HuH-7.5 (cell line): Measurements from ENCODE around the gene CEP72.

Experiments
- DNase-seq: peaks from one replicate; pipeline ENCODE4 v3.0.0; 2011; ENCODE audit warnings: low spot score

Gene CEP72

DNA sequence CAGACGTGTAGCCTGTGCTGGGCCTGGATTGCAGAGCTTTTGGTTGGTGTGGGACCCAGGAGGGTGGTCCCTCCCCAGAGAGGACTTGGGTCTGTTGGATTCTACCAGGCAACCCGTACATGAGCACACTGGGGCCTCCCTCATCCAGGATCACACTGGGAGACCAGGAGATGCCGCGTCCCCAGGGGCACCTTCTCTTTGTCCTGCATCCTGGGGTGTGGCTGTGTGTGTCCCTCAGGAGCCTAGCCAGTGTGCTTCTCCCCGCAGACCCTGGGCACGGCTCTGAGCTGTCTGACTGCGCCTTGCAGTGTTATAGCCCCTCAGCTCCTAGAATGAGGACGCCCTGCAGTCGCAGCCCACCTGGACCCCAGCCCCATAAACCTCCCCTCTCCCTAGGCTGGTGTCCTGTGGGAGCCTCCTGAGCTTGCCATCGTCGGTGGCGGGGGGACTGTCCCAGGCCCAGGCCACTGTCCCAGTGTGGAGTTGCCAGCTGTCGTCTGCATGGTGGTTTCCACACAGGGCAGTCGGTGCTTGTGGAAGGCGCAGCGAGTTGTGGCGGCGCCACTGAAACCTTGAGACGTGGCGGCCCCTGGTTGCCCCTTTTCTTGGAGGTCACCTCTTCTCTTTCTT, 27.6 kb downstream of the CEP72 start:
- no peak for DNase-seq

DNA sequence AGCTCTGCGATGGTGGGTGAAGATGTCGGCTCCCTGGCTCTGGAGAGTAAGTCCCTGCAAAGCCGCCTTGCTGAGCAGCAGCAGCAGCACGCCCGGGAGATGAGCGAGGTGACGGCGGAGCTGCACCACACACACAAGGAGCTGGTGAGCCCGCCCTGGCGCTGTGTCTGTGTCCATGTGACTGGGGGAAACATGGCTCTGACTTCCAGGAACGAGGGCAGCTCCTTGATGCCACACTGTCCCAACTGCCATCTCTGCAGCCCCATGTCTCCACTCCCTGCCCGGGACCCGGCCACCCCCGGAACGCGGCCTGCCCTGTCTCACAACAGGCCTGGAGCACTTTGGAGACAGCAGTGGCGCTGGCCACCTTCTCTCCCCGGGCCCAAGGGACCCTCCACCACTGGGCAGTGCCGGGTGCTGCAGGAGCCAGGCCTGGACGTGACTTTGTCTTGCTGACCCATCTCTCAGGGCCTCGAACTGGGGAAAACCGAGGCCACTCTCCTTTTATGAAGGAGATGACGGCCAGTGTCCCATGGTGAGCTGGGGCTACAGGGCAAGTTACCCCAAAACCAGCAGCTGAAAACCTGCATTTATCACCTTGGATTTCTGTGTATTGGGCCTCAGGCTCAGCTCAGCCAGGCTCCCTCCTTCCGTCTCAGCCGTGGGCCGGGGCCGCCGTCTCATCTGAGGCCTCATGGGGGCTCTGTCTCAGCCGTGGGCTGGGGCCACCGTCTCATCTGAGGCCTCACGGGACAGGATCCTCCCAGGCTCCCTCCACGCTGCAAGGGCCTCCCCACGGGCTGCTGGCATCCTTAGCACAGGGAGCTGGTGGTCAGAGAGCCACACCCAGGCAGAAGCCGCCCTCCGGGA, 28.6 kb downstream of the CEP72 start:
- DNase-seq, result no peak

DNA sequence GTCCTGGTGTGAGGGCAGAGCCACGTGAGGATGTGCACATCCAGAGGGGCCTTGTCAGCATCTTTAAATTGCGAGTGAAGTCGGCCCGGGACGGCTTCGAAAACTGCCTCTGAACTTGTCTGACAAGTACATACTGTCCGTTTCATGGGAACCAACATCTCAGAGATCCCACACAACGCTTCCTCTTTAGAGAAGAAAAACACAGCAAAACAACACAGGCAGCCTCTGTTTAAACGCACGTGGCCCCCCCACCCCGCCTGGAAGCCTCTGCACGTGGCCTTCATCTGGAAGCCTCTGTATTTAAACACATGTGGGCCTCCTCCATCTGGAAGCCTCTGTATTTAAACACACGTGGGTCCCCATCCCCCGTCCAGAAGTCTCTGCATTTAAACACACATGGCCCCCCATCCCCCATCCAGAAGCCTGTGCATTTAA, 29.2 kb downstream of the CEP72 start:
- no peak for DNase-seq

DNA sequence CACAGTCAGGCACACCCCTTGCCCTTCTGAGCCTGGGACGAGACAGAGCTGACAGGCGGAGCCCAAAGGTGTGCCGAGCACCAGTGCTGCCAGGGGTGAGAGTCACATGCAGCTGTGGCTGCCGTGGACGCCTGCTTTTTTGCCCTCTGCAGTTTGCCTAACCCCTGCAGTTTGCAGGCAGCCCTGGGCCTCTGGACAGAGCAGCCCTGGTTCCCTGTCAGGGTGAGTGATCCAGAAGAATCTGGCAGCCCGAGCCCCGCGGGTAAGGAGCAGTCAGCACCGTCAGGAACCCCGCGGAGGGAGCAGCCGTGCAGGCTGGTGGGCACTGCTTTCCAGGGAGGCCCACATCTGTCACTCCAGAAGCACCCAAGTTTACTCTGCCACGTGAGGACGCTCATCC, 30.3 kb downstream of the CEP72 start:
- no peak for DNase-seq

DNA sequence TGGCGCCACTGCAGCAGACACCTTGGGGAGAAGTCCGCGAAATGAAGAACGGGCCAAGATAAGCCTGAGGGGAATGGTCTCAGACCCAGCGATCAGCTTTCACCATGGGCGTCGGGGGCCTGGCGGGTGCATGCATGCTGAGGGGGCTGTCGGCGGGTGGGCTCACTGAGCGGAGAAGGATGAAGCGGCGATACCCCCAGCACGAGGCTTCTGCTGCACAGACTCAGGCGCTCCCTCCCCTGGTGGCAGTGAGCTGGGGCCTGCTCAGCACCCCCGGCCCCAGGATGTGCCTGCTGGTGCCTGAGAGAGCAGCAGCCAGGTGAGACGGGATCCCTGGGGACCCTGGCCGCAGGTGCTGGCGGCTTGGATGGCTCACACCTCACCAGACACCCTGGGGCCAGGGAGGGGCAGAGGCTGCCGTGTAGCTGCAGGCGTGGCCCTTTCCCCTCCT, 31.2 kb downstream of the CEP72 start:
- DNase-seq, result no peak

DNA sequence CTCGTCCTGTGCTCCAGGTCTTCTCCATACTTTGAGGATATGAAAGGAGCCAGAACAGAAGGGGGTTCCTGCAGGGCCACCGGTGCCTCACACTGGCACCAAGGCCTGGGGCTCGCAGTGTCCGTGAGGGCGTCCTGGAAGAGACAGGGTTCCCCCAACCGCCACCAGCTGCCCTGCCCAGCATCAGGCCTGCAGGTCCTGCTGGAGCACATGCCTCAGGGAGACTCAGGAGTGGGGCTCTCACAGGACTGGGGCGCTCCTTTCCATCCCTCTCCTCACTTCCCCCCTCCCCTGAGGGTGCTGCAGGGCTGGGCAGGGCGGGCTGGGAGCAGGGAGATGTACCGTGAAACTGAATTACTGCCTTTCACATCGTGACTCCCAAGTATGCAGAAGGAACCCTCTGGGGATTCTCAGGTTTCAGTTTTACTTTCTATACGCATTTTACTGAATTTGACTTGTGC, 31.7 kb downstream of the CEP72 start:
- DNase-seq, result no peak

DNA sequence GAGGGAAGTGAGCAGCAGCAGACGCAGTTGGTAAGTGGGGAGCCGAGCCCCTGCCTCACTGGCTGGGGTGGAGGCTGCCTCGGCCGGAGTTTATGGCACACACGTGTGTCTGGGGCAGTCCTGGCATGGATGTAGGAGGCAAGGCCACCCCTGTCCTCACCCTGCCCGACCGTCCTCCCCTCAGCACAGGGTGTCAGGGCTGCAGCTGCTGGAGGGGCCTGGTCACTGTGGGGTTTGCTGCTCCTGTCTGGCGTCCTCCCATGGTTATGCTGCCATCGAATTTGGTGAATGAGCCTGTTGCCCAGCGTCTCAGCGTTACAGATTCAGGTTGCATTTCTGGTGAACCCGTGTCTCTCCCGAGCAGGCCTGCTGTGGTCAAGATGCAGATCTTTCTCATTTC, 32.4 kb downstream of the CEP72 start:
- DNase-seq, result no peak

DNA sequence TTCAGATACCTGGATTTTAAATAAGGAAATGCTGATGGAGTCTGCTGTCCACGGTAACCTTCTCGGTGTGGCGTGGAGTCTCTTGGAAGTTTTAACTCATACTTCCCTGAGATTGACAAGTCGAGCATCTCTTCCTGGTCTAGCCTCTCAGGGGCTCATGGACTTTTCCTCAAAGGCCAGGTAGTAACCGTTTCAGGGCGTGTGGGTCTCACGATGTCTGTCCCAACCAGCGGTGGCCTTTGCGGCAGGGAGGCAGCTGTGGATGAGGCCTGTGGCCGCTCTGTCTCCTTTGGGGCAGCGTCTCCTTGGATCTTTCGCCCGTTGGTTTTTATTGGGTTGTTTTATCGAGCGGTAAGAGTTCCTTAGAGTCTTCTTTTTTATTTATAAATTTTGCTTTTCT, 32.8 kb downstream of the CEP72 start:
- no peak for DNase-seq

DNA sequence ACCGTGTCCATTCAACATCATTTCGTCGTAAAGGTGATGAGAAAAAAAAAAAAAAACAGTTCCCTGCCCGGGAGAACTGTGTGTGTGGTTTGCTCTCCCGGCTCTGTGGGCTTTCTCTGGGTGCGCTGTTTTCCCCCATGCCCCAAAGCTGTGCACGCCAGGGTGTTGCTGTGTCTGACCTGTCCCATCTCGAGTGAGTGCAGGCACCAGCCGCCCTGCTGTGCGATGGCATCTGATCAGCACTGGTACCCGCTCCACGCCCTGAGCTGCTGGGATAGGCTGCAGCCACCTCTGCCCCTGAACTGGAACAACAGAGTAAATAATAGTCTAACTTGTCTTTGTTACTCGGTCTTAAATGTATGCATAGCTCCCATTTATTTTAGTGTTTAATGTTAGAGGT, 33.3 kb downstream of the CEP72 start:
- DNase-seq, result no peak

DNA sequence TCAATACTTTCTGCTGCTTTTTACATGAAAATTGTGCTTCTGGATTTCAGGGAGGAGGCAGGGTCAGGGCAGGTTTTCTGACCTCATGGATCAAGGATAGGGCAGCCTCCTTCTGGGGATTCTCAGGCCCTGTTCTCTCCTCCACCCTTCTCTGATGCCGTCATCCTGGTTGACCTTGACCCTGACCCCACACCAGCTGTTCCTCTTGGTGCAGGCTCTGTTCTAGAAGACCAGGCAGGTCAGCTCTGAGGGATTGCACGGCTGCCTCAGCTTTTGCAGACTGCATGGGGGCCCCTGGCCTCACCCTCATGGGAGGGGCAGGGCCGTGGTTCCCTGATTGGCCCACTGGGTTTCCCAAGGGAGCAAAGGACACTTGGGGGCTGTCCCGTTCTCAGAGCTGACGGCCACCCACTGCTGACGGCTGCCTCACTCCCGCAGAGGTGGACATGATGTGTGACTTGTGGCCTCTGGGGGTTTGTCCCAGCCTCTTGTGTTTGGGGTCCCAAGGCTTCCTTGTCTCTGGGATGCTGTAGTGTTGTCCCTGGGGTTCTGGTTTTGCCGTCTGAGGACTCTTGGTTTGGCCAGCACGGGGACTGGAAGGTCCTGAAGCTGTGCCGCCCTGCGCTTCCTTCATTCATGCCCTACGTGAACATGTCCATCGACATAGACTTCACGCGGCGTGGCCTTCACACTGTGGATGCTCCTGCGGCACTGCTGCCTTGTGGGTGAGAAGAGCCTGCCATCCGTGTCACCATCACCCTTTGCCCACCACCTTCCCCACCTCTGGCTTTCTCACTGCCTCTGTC, 34.5 kb downstream of the CEP72 start:
- DNase-seq, result no peak

DNA sequence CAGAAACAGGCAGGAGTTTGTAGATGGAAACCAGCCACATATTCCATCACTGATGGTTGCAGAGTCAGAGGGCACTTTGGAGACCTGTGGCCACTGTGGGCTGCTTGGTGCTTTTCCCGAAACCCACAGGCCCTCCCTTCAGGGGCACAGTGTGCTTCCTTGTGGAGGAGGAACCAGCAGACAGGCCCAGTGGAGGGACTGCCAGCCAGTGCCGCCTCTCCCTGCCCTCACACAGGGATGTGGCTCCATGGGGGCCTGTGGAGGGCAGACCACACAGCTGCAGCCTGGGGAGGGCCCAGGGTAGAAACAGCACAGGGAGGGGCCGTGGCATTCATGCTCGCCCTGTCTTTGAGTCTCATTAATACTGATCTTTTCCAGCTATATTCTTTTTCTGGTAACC, 35.2 kb downstream of the CEP72 start:
- DNase-seq, result no peak

DNA sequence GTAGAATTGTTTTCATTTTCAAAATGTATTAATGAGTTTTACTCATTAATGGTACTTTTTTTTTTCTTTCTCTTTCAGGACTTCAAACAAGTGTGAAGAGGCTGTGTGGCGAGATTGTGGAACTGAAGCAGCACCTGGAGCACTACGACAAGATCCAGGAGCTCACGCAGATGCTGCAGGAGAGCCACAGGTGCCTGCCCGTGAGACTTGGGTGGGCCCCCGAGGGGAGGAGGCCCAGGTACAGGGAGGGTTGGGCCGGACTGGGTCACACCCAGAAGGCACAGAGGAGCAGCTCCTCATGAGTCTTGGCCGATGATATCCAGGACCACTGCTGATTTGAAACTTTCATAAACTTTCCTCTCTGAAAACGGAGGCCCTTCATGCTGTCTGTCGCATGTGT, 35.6 kb downstream of the CEP72 start:
- DNase-seq, result no peak

DNA sequence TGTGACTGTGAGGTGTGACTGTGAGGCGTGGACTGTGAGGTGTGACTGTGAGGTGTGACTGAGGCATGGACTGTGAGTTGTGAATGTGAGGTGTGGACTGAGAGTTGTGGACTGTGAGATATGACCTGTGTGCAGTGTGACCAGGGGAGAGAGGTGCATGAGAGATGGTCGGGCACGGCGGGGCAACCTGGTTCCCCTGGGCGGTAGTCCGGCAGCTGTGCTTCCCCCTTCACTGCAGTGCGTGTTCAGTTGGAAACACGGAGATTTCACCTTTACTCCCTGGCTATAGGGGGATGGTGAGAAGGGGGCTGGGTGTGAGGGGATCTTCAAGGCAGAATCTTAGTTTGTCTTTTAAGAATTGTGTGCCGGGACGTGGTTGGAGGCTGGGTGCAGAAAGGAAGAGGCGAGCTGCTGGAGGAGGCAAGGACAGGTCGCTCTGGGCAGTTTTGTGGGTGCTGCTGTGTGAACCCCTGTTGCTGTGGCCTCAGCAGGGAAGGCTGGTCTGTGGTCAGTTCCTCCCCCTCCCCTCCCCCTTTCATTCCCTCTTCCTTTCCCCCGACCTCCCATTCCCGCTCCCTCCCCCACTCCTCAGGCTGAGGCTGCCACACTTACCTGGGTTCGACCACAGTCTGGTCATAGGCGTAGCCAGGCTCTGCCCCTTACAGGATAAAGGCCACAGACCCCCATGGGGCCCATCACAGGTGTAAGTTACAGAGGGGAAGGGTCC, 39.3 kb downstream of the CEP72 start:
- no peak for DNase-seq

DNA sequence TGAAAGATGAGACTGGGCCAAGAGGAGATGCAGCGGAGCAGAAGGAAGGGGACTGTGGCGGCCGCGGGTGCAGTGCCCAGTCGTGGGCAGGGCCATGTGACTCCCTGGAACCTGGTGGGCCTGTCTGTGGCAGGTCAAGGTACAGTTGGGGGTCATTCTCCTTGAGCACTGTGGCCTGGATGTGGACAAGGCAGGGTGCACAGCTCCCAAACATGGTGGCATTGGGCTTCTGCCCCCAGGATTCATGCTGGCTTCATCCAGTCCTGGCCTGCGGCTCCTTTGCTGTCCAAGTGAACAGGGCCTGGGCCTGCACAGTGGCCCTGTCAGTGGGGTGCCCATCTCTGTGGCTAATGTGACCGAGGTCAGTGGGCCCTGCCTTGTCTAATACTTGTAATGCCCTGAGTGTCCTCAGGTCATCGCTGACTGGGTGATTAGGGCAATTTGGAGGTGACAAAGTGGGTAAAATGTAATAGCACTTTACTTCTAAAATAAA, 39.9 kb downstream of the CEP72 start:
- DNase-seq, result no peak

DNA sequence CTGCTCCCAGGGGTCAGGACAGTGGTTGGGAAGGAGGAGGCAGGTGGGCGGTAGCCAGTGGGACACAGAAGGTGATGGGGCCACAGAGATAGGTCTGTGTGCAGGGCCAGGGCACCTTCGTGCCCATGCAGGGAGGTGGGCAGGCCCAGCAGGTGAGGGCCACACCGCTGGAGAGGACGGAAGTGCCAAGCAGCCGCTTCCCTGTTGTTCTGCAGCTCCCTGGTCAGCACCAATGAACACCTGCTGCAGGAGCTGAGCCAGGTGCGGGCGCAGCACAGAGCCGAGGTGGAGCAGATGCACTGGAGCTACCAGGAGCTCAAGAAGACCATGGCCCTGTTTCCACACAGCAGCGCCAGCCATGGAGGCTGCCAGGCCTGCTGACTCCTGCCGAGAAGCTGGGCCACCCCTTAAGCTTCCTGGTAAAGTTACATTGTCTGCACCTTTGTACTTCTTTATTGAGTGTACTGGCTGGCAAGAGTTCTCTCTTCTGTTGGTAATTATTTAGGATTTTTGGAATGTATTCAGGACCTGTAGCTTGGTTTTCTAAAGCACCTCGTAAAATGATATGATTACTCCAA, 40.7 kb downstream of the CEP72 start:
- DNase-seq, result no peak

DNA sequence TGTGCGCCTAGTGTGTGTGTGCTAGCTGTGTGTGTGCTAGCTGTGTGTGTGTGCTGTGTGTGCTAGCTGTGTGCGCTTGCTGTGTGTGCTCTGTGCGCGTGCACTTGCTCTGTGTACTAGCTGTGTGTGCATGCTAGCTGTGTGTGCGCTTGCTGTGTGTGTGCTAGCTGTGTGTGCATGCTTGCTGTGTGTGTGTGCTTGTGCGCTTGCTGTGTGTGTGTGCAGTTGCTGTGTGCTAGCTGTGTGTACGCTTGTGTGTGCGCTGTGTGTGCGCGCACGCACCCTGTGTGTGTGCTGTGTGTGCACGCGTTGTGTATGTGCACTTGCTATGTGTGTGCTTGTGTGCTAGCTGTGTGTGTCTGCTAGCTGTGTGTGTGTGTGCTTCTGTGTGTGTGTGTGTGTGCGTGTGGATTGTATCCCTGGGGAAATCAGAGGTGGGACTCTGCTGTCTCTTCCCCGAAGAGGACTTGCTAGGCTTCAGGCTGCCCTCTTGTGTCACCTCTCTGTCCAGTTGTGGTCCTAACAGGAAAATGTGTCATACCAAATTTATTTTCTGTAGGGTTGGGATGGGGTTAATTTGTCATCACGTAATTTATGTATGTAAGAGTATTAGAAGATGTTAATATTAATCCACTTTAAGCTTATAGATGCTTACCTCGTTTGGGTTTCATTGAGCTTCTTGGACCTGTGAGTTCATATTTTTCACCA, 42.1 kb downstream of the CEP72 start:
- DNase-seq, result no peak

DNA sequence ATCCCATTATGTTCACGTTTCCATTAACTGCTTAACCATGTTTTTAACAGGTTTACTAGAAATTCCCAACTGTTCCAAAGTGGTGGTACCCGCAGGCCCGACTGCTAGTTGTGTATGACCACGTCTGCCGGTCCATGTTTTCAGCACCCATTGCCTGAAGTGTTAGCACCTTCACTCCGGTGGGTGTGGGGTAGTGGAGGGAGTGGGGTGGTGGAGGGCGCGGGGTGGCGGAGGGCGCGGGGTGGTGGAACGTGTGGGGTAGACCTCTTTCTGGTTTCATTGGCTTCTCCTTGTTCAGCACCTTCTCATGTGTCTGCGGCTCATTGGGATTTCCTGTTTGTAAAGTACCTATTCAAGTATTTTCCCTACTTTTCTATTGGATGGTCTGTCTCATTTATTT, 43.3 kb downstream of the CEP72 start:
- DNase-seq, result no peak

DNA sequence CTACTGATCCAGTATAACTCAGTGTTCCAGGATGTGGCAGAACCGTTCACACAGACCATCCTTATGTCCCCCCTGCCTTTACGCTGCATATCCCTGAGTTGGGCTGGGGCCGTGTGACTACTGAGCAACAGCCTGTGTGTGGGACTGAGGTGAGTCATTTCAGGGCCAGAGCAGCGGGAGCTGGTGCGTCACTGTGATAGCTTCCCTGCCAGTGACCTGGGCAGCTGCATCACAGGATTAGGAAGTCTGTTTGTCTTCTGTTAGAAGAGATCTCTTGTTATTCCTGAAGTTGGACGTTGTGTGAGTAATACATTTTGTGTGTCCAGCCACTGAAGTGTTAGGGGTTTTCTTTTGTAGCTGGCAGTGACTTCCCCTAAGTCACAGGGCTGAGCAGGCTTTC, 45.4 kb downstream of the CEP72 start:
- no peak for DNase-seq

DNA sequence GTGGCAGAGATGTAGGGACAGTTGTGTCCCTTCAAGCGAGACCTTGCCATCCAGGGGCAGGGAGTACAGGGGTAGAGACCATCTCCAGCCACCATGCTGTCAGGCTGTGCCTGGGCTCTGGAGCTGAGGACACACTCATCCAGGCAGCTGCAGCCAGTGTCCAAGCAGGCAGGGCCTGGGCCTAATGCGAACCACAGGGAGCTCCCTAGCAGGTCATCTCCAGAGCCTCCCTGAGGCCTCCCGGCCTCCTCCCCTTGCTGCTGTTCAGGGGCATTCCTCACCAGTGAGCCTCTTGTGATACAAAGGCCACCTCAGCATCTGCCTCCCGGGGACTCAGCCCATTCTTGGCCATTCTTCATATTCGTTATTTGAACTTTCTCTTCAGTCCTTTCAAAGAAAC, 46.0 kb downstream of the CEP72 start:
- DNase-seq, result no peak

DNA sequence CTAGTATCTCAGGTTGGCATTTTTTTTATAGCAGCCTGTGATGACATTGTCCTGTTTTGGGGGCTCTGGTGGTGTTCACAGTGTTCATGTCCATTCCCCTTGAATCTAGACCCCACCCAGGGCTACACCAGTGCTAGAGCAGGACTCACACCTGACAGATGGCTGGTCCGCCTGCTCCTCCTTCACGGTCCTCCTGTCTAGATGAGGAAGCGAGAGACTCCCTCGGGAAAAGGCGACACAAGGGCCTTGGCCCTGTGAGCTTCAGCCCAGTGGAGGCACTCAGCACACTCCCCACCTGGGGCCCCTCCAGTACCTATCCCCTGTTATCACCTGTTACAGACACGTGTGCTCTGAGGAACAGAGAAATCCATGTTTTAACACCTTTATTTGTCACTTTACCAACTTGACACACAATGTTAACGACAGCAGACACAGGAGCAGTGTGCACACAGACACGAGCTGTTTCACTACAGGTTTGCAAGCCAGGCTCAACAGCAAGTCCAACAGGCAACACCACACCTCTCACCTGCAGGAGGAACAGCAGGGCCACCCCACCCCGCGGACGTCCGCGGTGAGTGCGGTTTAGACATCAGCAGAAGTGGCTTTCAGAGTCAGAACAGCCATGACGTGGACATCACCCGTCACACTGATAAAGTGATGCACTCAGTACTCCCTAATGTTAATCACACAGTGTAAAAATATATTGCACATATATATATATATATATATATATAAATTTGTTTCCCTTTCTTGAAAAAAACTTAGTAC, 47.5 kb downstream of the CEP72 start:
- DNase-seq, result no peak
